ENCODE data around the gene ANGPTL2. TPM values are rescaled to one million over a fixed set of nuclear protein-coding genes. Genes with fewer than 3 reads are reported as not detected.

Gene ANGPTL2
- total RNA-seq, 1 experiment from 2014 or later, result 0.20 TPM

DNA sequence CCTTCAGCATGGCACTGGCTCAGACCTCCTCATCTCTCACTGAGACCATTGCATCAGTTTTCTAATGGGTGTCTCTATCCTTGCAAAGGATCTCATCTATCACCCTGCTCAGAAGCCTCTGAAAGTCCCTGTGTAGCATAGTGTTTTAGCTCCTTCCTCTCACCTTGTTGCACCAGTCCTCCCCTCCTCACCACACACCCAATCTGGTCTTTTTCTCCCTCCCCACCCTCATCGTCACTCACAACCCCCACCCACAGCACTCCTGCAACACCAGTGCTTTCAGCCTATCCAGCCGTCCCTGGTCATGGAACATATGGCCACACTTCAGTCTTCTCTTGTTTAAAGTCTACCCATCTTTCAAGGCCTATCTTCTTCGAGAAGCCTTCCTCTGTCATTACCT is 74.5 kb downstream of the ANGPTL2 start:
- H3K9me3 ChIP-seq (ENCODE audit: control insufficient read depth in 1 of 2, insufficient read depth in 1 of 2, low read depth in 1 of 2, low read length in 2 of 2), result no peaks in the 10 kb centered on the region
- ATAC-seq (no peak), DNase-seq (ENCODE audit: low read depth, low spot score) (no peak)
- CTCF ChIA-PET, result no interaction called here
- no peak overlapping the region for H3K9ac ChIP-seq (ENCODE audit: low read length)
- H3K9me2 ChIP-seq (ENCODE audit: insufficient read depth), result no peaks in the 10 kb centered on the region
- no peaks in the 10 kb centered on the region for H3K27me3 ChIP-seq (ENCODE audit: insufficient read depth, low read length)
- RAD21 ChIA-PET (ENCODE audit: low non-redundant PET in 1 of 2, low total read pairs in 2 of 2, uncharacterized antibody in 2 of 2, unreplicated experiment in 2 of 2), result no interaction called here
- H3K36me3 ChIP-seq (ENCODE audit: control insufficient read depth in 1 of 2, insufficient read depth in 2 of 2, low read length in 2 of 2), result no peaks in the 10 kb centered on the region
- H3K4me2 ChIP-seq (ENCODE audit: low read length), result no peak overlapping the region
- no peak overlapping the region for H3K27ac ChIP-seq (ENCODE audit: low read depth, low read length)
- no peak overlapping the region for H2AFZ ChIP-seq (ENCODE audit: low read depth, low read length, poor library complexity, severe bottlenecking)
- TF ChIP-seq FOSL1 (IDR thresholded peaks at IDR 0.05; ENCODE audit: low read depth) (no peak), ZNF274 (IDR thresholded peaks at IDR 0.05; ENCODE audit: low read depth, low read length) (no peak), TCF7L2 (IDR thresholded peaks at IDR 0.05; ENCODE audit: borderline replicate concordance, extremely low read depth, insufficient read depth, insufficient read length) (no peak), ZBTB33 (IDR thresholded peaks at IDR 0.05; ENCODE audit: extremely low read depth, insufficient replicate concordance, low read length) (no peak), EZH2phosphoT487 (IDR thresholded peaks at IDR 0.05; ENCODE audit: borderline replicate concordance) (no peak), YY1 (IDR thresholded peaks at IDR 0.05; ENCODE audit: extremely low read depth, insufficient replicate concordance, low read depth, low read length) (no peak), CTCF (IDR thresholded peaks at IDR 0.05 in 2 of 3, conservative IDR thresholded peaks at IDR 0.05 in 1 of 3; ENCODE audit: borderline replicate concordance in 1 of 3, insufficient read depth in 1 of 3, low read depth in 2 of 3, low read length in 2 of 3) (no peak), ZFX (IDR thresholded peaks at IDR 0.05) (no peak), JUND (IDR thresholded peaks at IDR 0.05) (no peak), ELF1 (IDR thresholded peaks at IDR 0.05; ENCODE audit: borderline replicate concordance, low read depth) (no peak), SP1 (IDR thresholded peaks at IDR 0.05; ENCODE audit: low read depth) (no peak), POLR2A (IDR thresholded peaks at IDR 0.05; ENCODE audit: borderline replicate concordance, extremely low read depth, insufficient read depth, insufficient read length) (no peak)
- H3K79me2 ChIP-seq (ENCODE audit: insufficient read depth, low read length), result no peaks in the 10 kb centered on the region
- no TSS peak for BruUV-seq (replicated peaks)
- no peak overlapping the region for H3K4me3 ChIP-seq (replicated peaks in 1 of 2; ENCODE audit: low read depth in 1 of 2, low read length in 2 of 2)
- intact Hi-C loops (cut with micrococcal nuclease), result no loop called here
- no peaks in the 10 kb centered on the region for H4K20me1 ChIP-seq (ENCODE audit: insufficient read depth)
- peaks cover 2 to 13% of the 10 kb centered on the region in 2 experiments; a peak in 3 of 4 replicates for H3K4me1 ChIP-seq (ENCODE audit: control insufficient read depth in 1 of 2, insufficient read depth in 2 of 2, low read length in 2 of 2)
- POLR2A ChIA-PET, result no interaction called here

Measured in HCT116 (cell line).